ENCODE results near the gene ARMC3.
"Not testable (repeated sequence)": the region's sequence is repeated elsewhere in the genome, so short reads cannot be mapped to it uniquely, and the experiment has no call there.

The ARMC3 gene

GRCh38 chr10:23051855-23052331 lies 124.0 kb downstream of the ARMC3 start:
- DNase-seq = peak; percentile 75

- DNase-seq = peak; percentile 91
These were observed 125.2 kb downstream of the ARMC3 start for GRCh38 chr10:23053036-23053435.

GRCh38 chr10:23055424-23056185 lies 127.8 kb downstream of the ARMC3 start:
- no peak for DNase-seq

- no peak for DNase-seq
These were observed 128.3 kb downstream of the ARMC3 start for GRCh38 chr10:23056186-23056579.

GRCh38 chr10:23058366-23058765 lies 130.5 kb downstream of the ARMC3 start:
- no peak for DNase-seq

GRCh38 chr10:23060918-23061317 lies 133.1 kb downstream of the ARMC3 start:
- DNase-seq = no peak

- no peak for DNase-seq
These were observed 135.5 kb downstream of the ARMC3 start for GRCh38 chr10:23063045-23063972.

- no peak for DNase-seq
These were observed 136.3 kb downstream of the ARMC3 start for GRCh38 chr10:23063973-23064812.

- not testable (repeated sequence) for DNase-seq
These were observed 136.9 kb downstream of the ARMC3 start for GRCh38 chr10:23064813-23065114.

- DNase-seq = no peak
These were observed 137.5 kb downstream of the ARMC3 start for GRCh38 chr10:23065181-23065948.

GRCh38 chr10:23067337-23067736 lies 139.5 kb downstream of the ARMC3 start:
- DNase-seq = no peak

GRCh38 chr10:23067939-23068775 lies 140.3 kb downstream of the ARMC3 start:
- peak; percentile 80 for DNase-seq

GRCh38 chr10:23069019-23069815 lies 141.4 kb downstream of the ARMC3 start:
- DNase-seq = no peak

GRCh38 chr10:23070092-23070912 lies 142.4 kb downstream of the ARMC3 start:
- not testable (repeated sequence) for DNase-seq

GRCh38 chr10:23070913-23071218 lies 143.0 kb downstream of the ARMC3 start:
- no peak for DNase-seq

- not testable (repeated sequence) for DNase-seq
These were observed 144.7 kb downstream of the ARMC3 start for GRCh38 chr10:23072593-23072992.

GRCh38 chr10:23073527-23073926 lies 145.7 kb downstream of the ARMC3 start:
- peak; percentile 74 for DNase-seq

GRCh38 chr10:23075672-23076071 lies 147.8 kb downstream of the ARMC3 start:
- DNase-seq = no peak

GRCh38 chr10:23078114-23078513 lies 150.3 kb downstream of the ARMC3 start:
- no peak for DNase-seq

- DNase-seq = no peak
These were observed 151.8 kb downstream of the ARMC3 start for GRCh38 chr10:23079700-23080099.
